Left kidney (tissue), 2 donors: ENCODE measurements around the gene PMAIP1. TPM values are rescaled to one million over a fixed set of nuclear protein-coding genes. Genes with fewer than 3 reads are reported as not detected.
A peak's percentile ranks its signal among the peaks of the same experiment; 100 is the strongest.
"Not testable (repeated sequence)": the region's sequence is repeated elsewhere in the genome, so short reads cannot be mapped to it uniquely, and the experiment has no call there.

ENCODE experiments used
- DNase-seq: peaks from one replicate; pipeline ENCODE4 v3.0.0-alpha.2; 2013
- polyA plus RNA-seq: library from polyadenylated mRNA; unstranded; fragments of 120-200 nt; gene quantifications from one replicate; pipeline ENCODE4 v1.2.1, GENCODE V29; 2013; ENCODE audit not compliant: insufficient read length

Gene PMAIP1
- polyA plus RNA-seq, 1 donor = 3.6 TPM

DNA sequence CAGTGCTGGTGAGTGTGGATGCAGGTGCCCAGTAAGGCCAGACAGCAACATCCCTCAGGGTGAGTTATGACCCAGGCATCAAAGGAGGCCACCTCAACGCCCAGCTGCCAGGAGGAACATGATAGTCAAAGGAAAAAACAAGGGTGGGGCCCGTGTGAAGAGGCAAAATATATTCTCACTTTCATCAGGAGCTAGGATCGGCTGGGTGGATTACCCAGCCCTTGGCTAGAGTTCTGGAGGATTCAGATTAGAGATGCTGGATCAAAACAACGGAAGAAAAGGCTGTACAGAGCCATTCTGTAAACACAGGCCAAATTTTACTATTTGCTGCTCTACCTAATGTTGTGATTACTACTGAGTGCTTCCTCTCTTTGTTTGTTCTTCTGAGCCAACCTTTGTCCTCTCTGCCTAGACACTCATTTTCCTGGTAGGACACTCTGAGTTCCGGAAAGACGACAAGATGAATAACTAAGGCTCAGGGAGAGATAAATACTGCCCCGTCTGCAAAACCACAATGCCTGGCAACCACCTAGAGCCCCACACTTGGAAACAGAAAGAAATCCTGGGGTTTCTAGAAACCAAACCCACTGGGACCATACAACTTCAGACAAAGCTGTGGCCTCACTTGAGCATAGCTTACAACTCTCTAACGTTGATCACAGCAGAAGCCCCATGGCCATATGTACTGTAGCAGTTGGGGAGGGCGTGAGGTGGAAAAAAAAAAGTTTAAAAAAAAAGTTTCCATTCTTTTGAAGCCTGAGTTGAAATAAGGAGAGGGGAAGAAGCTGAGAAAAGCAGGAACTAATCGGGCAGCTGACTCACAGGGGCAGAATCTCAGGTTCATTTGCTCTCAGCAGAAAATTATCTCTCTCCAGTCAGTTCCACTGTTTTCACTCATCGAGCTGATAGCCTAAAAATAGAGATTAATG lies 17.8 kb upstream of the PMAIP1 start:
- DNase-seq = peak; percentile 38

DNA sequence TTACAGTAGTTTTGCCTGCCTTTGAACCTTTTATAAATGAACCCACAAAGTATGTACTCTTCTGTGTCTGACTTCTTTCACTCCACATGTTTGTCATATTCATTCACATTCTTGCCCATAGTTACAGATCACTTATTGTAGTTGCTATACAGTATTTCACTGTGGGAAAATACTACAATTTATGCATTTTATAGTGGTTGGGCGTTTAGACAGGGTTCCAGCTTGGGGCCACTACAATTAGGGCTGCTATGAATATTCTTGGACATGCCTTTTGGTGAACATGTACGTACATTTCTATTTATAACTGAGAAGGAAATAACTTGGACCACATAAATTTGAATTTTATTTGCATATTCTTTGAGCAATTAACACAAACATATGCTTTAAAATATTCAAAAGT lies 15.4 kb upstream of the PMAIP1 start:
- DNase-seq = peak; percentile 37

DNA sequence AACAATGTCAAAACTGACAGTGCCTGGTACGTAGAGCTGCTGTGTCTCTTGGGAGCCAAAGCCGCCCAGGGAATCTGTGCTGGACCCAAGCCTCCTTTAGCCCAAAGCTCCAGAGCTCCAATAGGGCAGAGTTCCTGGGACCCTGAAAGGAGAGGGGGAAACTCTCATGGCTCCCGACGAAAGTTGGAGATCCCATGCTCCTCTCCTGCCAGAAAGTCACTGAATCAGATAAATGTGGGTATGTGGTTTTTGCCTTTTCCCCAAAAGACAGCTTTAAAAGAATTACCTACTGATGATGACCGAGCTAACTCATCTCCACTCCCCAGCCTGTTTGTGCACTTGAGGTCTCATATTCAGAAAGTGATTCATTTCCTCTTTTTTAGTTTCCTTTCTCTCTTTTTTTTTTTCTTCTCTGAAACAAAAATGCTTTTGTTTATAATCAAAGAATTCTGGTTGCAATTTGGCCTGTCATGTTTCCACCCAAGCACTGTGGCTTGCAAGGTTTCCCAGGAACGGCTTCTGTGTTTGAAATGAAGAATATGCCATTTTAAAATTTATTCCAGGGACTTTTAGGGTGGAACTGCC lies 14.1 kb upstream of the PMAIP1 start:
- DNase-seq = no peak

DNA sequence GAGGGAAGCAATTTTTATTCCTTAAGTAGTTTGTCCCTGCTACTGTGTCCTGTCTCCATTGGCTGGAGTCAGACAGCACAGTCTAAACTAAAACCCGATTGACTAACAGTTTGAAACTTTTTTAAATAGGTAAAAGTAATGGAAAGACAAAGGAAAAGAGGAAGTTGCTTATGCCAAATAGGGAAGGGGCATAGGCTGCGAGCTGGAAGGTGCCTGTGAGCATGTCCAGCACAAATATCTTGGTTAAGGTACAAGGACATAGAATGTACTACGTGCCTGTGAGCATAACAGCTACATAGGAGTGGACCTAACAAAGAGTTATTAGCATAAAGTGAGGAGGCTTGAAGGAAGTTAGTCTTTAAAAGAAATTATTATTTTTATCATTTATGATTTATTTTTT lies 13.4 kb upstream of the PMAIP1 start:
- DNase-seq = not testable (repeated sequence)

DNA sequence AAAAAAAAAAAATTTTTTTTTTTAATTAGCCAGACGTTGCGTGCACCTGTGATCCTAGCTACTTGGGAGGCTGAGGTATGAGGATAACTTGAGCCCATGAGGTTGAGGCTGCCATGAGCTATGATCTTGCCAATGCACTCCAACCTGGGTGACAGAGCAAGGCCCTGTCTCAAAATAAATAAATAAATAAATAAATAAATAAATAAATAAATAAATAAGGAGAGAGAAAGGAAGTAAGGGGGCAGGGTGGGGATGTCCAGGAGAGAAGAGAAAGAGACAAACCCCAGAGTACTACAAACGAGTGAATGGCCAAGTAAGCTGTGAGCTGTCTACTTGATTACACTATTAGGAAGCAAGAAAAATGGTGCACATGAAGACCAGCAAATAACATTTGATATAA lies 7.7 kb upstream of the PMAIP1 start:
- DNase-seq = no peak

DNA sequence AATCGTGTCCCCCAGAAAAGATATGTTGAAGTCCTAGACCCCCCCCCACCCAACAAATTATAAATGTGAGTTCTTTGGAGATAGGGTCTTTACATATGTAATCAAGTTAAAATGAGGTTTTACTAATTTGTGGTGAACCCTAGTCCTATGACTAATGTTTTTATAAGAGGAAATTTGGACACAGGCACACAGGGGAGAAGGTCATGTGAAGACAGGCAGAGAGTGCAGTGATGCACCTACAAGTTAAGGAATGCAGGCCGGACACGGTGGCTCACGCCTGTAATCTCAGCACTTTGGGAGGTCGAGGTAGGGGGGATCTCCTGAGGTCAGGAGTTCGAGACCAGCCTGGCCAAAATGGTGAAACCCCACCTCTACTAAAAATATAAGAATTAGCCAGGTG lies 5.8 kb upstream of the PMAIP1 start:
- no peak for DNase-seq

DNA sequence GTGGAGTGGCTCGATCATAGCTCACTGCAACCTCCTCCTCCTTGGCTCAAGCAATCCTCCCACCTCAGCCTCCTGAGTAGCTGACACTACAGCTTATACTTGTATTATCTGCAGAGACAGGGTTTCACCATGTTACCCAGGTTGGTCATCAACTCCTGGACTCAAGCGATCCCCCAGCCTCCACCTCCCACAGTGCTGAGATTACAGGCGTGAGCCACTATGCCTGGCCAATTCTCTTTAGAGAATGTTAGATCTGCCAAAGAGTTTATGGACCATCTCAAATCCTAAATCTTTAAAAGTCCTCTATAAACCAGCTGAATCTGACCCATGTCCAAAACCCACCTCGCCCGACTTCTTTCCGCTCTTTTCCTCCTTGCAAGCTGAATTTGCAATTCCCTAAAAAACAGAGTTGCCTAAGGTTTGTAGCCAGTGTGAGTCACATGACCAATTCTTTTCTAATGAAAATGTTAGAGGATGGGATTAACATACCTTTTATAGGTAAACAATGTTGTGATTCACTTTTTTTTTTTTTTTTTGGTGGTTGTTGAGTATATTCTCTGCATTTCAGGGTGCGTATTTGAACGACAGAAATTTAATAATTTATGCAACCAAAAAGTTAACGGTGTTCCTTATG lies 2.4 kb upstream of the PMAIP1 start:
- DNase-seq = no peak

DNA sequence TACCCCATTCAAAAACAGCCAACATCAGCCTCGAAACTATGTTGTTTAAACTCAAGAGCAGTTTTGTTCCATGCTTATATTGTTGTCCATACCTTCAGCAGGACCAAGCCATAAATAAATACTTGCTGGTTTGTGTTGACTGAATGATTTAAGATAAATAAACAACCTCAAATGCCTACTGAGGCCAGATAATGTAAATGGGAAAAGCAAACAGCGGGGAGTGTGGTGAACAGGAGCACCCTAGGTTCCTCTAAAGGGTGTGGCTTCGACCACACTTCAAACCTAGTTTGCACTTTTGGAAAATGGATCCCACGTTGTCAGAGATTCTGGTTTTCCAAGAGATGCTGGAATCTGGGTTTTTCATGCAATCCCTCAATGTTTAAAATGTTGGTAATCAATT lies 1.7 kb upstream of the PMAIP1 start:
- no peak for DNase-seq

DNA sequence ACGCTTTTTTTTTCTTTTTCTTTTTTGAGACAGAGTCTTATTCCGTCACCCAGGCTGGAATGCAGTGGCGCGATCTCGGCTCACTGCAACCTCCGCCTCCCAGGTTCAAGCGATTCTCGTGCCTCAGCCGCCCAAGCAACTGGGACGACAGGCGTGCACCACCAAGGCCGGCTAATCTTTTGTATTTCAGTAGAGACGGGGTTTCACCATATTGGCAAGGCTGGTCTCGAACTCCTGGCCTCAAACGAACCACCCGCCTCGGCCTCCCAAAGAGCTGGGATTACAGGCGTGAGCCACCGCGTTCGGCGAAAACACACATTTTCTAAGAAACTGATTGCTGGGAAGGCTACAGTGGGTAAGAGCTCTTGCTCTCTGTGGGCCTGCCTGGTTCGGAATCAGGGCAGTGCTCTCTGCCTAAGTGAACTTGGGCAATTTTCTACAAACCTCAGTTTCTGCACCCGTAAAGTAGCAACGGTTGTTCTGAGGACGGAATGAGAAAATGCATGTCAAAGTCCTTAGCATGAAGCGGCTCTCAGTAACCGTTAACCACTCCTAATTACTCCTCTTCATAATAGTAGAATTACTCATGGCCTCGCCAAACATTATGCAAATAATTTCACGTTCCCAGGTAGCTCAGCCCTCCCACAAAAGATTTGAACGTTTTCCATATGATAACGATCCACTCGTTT lies 1.0 kb upstream of the PMAIP1 start:
- no peak for DNase-seq

DNA sequence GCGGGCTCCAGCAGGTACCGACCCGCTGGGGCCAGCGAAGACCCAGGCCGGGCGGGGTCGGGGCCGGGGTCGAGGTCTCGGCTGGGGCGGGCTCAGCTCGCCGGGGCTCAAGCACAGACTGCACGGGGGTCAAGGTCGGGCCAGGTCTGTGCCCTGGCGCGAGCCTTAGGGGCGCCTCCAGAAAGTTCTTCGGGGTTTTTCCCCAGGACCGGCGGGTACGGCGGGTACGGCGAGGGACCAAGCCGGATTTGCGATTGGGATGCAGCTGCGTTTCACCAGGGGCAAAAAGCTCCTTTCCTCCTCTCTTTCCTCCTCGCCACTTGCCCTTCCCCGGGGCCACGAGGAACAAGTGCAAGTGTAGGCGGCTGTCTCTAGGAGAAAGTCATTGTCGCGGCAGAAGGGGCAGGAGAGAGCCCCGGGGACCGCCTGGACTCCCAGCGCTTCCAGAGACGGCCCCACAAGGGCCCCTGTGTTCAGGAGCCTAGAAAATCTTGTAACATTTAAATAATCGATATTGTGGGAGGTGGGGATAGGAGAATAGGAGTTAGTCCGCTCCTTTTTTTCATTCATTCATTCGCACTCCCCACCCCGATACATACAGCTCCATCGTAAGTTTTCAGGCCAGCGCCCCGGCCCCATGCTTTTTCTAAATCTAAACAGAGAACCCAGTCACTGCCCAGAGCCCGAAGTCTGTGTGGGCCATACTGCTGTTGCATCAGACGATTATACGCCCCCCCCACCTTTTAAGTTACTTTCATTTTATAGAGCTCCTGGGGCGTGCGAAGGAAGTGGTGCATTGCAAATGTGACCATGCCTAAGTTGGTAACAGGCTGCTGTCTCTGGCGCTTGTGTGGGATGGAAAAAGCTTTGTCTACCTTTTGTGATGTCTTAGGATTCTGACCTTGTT lies 679 bp downstream of the PMAIP1 start:
- DNase-seq = no peak

DNA sequence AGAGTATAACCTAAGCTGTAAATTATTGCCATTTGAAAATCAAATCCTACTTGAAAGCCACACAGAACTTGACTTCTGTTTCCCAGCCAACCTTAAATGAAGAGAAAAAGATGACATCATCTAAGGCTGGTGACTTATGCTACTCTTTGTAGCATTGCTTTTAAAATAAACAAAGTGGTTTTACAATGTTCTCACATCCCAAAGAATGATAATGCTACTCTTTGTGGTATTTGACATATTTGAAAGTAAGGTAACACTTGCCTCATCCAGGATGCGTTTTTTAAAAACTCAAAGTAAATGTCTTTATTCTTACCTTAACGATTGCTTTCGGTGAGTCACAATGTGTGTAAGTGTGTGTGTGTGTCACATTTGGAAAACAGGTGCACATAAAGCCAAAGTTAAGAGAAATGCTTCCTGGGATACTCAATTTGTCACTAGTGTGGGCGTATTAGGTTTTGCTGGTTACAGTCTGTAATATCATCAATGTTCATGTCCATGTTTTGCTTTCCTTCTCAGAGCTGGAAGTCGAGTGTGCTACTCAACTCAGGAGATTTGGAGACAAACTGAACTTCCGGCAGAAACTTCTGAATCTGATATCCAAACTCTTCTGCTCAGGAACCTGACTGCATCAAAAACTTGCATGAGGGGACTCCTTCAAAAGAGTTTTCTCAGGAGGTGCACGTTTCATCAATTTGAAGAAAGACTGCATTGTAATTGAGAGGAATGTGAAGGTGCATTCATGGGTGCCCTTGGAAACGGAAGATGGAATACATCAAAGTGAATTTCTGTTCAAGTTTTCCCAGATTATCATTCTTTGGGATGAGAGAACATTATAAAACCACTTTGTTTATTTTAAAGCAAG lies 2.6 kb downstream of the PMAIP1 start:
- DNase-seq = no peak

DNA sequence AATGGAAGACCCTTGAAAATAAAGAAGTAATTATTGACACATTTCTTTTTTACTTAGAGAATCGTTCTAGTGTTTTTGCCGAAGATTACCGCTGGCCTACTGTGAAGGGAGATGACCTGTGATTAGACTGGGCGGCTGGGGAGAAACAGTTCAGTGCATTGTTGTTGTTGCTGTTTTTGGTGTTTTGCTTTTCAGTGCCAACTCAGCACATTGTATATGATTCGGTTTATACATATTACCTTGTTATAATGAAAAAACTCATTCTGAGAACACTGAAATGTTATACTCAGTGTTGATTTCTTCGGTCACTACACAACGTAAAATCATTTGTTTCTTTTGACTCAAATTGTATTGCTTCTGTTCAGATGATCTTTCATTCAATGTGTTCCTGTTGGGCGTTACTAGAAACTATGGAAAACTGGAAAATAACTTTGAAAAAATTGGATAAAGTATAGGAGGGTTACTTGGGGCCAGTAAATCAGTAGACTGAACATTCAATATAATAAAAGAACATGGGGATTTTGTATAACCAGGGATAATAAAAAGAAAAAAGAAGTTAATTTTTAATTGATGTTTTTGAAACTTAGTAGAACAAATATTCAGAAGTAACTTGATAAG lies 3.3 kb downstream of the PMAIP1 start:
- no peak for DNase-seq

DNA sequence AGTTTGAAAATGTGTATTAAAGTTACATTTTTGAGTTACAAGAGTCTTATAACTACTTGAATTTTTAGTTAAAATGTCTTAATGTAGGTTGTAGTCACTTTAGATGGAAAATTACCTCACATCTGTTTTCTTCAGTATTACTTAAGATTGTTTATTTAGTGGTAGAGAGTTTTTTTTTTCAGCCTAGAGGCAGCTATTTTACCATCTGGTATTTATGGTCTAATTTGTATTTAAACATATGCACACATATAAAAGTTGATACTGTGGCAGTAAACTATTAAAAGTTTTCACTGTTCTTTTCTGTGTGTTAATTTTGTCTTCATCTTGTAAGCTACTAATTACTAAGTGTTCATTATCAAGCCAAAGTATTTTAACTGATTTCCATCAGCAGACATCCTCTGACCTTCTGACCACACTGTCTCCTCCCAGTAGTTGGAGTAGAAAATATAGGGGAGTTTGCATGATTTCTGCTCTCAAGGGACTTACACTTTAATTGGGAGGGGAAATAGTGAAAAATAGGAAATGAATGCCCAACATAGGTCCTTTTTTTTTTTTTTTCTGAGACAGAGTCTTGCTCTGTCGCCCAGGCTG lies 4.3 kb downstream of the PMAIP1 start:
- no peak for DNase-seq

DNA sequence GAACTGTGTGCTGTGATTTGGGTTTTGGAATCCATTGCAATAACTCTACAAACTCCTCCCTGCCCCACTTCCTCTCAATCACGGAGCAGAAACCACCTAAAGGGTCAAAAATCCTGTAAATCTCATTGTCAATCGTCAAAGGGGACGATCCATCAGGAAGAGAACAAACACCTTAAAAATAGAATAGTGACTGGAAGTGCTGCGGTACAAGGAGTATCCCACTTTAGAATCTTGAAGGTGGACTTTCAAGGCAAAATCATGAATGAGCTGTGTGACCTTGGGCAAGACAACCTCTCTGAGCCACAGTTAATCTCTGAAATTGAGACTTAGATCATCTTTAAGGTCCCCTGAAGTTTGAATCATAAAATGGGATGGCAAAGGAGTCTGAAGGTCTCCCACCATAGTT lies 5.9 kb downstream of the PMAIP1 start:
- DNase-seq = no peak

DNA sequence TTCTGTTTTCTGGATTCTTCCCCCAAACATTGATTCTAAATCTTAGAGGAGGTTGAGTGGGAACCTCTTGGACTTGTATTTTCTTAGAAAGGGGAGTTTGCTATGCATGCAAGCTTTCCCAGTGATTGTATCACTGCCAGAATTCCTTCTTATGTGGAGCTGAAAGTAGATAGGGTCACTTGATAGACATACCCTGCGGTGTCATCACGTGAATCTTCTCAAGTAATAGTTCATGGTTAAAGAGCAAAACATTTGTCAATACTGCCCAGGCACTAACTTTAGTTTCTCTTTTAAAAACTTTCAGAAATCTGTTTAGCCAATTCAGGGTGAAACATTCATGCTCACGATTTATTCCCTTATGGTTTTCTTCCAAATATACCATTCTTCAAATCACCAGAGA lies 6.4 kb downstream of the PMAIP1 start:
- DNase-seq = no peak

DNA sequence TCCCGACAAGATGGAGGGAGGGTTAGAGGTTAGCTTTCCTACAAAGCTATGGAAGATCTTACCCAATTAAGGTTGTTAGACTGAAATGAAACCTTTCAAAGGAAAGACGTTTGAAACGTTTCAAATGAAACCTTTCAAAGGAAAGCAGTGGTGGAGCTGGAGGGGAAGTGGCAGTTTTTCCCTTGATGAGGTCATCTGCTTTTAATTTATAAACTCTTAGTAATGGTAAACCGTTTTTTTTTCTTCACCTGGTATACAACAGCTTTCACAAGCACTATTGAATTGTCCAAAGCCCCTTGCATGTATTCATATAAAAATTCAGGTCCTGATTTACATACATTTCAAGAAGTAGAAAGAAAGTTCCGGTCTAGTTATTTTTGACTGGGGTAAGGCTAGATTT lies 7.4 kb downstream of the PMAIP1 start:
- DNase-seq = no peak

DNA sequence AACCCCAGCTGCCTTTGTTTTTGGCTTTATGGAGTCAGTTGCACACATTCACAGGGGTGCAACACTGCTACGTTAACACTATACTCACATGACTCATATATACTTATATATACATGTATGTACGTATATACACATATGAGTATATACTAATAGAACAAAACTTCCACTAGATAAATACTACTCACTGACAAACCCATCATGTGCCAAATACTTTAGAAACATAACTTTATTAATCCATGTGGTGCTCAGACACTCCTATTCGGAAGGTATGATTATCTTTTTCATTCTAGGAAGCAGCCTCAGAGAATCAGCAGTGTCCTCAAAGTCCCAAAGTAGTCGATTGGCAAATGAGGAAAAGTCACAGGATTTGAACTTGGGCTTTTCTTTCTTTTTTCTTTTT lies 7.9 kb downstream of the PMAIP1 start:
- DNase-seq = no peak

DNA sequence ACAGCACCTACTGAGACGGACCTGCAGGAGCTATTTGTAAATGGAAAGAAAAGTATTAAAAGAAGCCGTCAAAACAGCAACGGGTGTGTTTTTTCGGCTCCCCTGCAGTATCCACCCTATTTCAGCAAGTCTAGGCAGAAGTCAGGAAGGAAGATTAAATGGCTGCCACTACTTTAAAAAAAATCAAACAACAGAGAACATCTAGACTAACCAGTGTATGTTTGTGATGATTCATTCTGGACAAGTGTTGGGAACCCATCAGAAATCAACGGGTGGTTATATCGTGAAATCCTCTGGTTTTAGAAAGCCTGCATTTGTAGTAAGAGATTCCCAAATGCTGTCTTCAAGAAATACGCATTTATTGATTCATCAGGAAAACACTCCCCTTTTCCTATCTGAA lies 9.0 kb downstream of the PMAIP1 start:
- DNase-seq = no peak

DNA sequence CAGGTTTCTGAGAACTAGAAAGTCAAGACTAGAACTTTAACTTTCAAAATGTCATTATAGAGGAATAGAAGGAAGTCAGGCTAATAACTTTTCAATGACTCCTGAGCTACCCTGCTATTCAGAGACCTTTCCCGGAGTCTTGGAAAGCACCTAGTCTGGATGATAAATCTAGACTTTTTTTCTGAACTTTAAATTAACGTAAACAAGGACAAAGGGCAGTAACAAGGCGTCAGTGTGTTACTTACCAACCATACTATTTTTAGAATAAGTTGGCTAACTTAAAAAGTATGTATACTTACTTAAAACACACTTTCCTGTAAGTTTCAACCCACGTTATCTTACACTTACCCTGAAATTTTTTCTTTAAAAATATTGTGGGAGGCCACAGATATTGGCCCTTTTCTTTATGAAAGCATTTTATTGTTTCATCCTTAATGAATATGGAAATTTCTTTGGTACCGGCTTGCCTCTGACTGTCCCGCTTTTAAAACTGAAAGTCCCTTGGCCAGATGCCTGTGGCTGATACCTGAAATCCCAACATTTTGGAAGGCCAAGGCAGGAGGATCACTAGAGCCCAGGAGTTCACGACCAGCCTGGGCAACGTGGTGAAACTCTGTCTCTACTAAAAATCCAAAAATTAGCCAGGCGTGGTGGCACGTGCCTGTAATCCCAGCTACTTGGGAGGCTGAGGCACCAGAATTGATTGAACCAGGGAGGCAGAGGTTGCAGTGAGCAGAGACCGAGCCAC lies 9.7 kb downstream of the PMAIP1 start:
- no peak for DNase-seq
